ENCODE measurements around the gene COBL. TPM values are rescaled to one million over a fixed set of nuclear protein-coding genes. Genes with fewer than 3 reads are reported as not detected.

COBL gene
- total RNA-seq, 1 donor from 2014 or later: not detected

DNA sequence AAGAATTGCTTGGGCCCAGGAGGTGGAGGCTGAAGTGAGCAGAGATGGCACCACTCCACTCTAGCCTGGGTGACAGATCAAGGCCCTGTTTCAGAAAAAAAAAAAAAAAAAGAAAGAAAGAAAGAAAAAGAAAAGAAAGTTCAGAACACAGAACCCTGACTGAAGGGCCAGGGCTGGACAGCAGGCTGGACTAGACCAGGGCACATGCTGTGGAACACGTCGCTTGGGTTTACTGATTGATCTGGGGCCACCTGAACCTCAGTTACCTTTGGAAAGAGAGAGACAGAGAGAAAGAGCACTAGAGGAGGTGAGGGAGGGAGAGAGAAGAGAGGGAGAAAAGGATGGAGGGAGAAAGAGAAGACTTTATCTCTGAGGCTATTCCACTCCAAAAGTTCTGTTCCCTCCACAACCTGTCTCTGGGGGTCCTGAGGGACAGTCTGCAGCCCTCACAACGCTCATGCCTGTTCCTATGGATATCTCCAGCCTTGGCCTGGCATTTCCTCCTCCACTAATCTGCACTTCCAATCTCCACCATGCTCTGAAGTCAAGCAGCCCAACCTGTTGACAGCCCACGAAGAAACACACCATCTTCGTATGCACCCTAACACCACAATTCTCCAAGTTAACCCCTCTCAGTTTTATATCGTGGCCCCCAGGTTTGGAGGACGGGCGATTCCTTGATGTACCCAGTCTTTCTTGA, 81.8 kb downstream of the COBL start:
- intact Hi-C loops (cut with micrococcal nuclease): no loop called here

DNA sequence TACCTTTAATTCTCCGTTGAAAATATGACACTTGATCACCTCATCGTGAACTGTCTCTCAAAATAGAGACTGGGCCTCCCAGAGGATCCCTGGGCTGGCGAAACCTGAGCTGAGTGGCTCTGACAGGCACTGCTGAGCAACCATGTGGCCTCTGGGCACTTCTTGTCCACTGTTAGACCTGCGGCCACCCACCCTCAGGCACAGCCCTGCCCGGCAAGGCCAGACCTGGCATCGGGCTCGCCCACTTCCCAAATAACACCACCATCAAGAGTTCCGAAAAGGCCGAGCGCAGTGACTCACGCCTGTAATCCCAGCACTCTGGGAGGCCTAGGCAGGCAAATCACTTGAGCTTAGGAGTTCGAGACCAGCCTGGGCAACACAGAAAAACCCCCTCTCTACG, 82.5 kb downstream of the COBL start:
- intact Hi-C loops (cut with micrococcal nuclease): no loop called here

DNA sequence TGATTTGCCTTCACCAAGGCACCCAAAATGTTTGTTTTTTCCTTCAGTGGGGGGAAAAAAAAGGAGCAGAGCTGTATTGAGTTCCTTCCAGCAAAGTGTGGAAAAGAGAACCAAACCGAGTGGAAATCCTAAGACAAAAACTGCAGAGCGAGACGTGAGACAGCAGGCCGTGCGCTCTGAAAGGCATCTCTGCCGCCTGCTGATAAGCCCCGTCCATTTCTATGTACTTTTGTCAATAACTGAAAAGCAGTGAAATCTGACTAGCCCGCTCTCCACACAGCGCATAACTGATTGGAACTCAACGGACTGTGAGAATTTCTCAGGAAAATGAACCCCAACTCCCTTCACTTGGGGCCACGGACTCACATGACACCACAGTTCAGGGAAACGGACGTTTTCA, 83.2 kb downstream of the COBL start:
- intact Hi-C loops (cut with micrococcal nuclease): no loop called here

GRCh38 chr7:51230723-51231122, 85.9 kb downstream of the COBL start:
- intact Hi-C loops (cut with micrococcal nuclease): no loop called here

- intact Hi-C loops (cut with micrococcal nuclease): no loop called here
These were observed 86.3 kb downstream of the COBL start for GRCh38 chr7:51230324-51230625.

GRCh38 chr7:51229620-51230323, 86.8 kb downstream of the COBL start:
- intact Hi-C loops (cut with micrococcal nuclease): no loop called here

- intact Hi-C loops (cut with micrococcal nuclease): no loop called here
These were observed 87.5 kb downstream of the COBL start for GRCh38 chr7:51229106-51229537.

- intact Hi-C loops (cut with micrococcal nuclease): no loop called here
These were observed 88.1 kb downstream of the COBL start for GRCh38 chr7:51228386-51228958.

GRCh38 chr7:51227861-51228260, 88.7 kb downstream of the COBL start:
- intact Hi-C loops (cut with micrococcal nuclease): no loop called here

DNA sequence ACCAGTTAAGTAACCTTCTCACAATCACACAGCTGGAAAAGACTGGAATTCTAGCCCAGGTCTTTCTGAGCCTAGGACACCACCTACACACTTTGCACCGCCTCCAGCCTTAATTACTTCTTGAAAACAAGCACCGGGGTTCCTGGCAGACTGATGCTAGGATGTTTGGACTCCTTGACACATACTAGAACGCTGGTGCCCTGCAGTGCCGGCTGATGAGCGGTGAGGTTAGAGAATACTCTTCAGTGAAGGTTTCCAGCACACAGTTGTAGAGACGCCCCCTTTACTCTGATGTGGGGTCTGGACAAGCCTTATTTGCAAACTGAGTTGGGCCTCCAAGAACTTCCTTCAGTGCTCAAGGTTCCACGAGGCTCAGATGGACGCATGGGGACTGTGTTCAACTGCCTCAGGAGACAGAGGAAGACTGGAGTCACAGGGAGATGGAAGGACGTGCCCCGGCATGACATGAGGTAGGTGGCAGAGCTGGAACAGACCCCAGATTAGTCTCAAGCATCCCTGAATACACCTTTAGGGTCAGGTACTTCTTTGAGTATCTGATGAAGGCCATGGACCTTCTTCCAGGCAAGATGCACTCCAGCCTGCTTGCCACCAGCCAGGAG, 89.6 kb downstream of the COBL start:
- intact Hi-C loops (cut with micrococcal nuclease): no loop called here

GRCh38 chr7:51226063-51226755, 90.4 kb downstream of the COBL start:
- intact Hi-C loops (cut with micrococcal nuclease): no loop called here

GRCh38 chr7:51224811-51225595, 91.6 kb downstream of the COBL start:
- intact Hi-C loops (cut with micrococcal nuclease): no loop called here

DNA sequence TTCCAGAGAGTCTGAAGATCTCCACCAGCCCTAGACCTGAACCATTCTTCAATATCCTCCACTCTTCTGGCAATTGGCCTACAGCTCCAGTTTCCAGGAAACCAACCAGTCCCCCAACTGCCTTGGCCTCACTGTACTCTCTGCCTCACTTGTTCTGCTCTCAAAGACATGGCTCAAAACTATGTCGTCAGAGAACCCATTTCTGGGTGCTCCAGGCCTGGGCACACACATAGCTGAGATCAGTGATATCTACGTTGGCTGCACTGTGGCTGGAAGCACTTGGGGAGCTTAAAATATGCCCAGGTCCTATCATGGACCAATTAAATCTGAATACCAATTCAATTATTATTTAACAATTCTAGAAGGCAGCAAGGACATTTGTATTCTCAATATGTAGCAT, 93.1 kb downstream of the COBL start:
- intact Hi-C loops (cut with micrococcal nuclease): no loop called here

DNA sequence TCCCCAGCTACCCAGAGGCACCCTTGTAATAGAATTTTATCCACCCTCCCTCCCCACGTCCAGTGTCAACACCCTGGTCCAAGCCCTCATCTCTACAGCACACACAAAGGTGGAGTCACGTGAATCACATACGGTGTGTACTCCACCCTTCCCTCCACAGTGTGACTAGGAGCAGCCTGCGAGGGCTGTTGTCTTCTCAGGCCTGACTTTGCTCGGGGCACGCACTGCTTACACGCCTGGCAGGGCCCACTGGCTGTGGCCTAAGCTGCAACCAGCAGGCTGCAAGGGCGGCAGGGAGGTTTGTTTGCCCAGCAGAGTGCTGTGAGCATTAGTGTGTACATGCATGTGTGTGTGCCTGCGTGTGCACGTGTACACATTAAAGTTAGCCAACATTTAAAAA, 93.7 kb downstream of the COBL start:
- intact Hi-C loops (cut with micrococcal nuclease): no loop called here

- intact Hi-C loops (cut with micrococcal nuclease): no loop called here
These were observed 96.4 kb downstream of the COBL start for GRCh38 chr7:51220226-51220625.

DNA sequence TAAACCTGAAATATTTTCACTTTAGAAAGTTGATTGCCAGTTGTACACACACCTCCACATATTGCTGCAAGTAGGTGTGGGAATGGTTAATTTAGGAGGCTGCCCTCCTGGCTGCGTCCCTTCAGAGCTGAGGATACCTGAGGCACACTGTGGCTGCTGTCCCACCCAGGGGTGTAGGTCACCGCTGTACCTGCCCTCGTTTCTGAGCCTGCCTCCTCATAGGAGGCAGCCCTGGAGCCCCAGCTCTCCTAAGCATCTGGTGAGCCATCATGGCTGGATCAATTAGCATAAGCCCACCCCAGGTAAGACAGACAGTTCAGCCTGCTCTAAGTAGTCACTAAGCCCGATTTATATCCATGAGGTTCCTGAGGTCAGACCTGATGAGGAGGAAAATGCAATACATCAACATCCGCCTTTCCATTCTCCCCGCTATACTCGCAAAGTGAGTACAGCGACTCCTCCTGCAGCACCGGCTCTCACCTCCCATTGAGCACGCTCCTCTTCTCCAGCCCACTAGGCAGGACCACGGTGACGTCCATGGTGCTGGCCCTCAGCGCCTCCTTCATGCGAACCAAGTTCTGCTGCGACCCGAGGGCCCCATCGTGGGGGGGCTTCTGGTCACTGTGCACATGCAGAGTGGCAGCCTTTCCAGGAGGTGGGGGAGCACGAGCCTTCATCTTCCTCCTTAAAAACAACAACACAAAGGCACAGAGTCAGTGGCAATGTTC, 97.2 kb downstream of the COBL start:
- intact Hi-C loops (cut with micrococcal nuclease): no loop called here

- intact Hi-C loops (cut with micrococcal nuclease): no loop called here
These were observed 98.8 kb downstream of the COBL start for GRCh38 chr7:51217804-51218203.

DNA sequence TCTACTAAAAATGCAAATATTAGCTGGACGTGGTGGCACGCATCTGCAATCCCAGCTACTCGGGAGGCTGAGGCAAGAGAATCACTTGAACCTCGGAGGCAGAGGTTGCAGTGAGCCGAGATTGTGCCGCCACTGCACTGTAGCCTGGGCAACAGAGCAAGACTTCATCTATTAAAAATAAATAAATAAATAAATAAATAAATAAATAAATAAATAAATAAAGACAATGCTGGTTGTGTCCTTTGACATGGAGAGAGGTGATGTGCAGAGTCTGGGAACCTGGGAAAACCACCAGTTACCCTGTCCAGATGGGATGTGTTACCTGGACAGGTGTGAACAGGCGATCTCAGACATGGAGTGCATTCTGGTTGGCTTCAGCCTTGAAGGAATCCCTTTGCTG, 102.5 kb downstream of the COBL start:
- intact Hi-C loops (cut with micrococcal nuclease): no loop called here

- intact Hi-C loops (cut with micrococcal nuclease): no loop called here
These were observed 103.0 kb downstream of the COBL start for GRCh38 chr7:51213618-51214017.

GRCh38 chr7:51210766-51211165, 105.8 kb downstream of the COBL start:
- intact Hi-C loops (cut with micrococcal nuclease): no loop called here
